ENCODE measurements around the gene SLC26A8. TPM values are rescaled to one million over a fixed set of nuclear protein-coding genes. Genes with fewer than 3 reads are reported as not detected.

Gene SLC26A8
- total RNA-seq, 1 experiment from 2014 or later = not detected

DNA sequence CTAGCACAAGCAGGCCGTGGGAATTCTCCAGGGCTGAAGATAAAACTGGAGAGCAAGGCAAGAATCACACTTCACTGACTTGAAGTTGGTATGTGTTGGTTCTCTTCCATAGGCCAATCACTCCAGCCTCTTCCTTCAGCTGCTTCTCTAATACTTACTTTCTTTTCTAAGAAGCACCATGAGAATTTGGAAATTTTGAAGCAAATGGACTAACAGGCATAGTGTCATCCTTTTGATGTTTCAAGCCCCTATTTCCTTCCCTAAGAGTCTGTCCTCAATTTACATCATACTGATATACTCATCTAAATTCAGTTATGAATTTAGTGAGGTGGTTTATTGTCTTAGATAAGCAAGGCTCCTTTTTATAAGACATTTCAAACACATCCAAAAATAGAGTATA lies 24.0 kb downstream of the SLC26A8 start:
- Histone ChIP-seq H3K9ac (ENCODE audit: low read length) (no peak overlapping the region), H3K4me3 (replicated peaks in 1 of 2; ENCODE audit: low read depth in 1 of 2, low read length in 2 of 2) (no peak overlapping the region), H4K20me1 (ENCODE audit: insufficient read depth) (no peaks in the 10 kb centered on the region), H3K36me3 (ENCODE audit: control insufficient read depth in 1 of 2, insufficient read depth in 2 of 2, low read length in 2 of 2) (no peaks in the 10 kb centered on the region), H2AFZ (ENCODE audit: low read depth, low read length, poor library complexity, severe bottlenecking) (no peak overlapping the region), H3K9me3 (ENCODE audit: control insufficient read depth in 1 of 2, insufficient read depth in 1 of 2, low read depth in 1 of 2, low read length in 2 of 2) (no peaks in the 10 kb centered on the region), H3K27me3 (ENCODE audit: insufficient read depth, low read length) (peaks cover 4% of the 10 kb centered on the region; the same call in 1 of the 2 replicates), H3K9me2 (ENCODE audit: insufficient read depth) (no peaks in the 10 kb centered on the region), H3K27ac (ENCODE audit: low read depth, low read length) (no peak overlapping the region), H3K4me1 (ENCODE audit: control insufficient read depth in 1 of 2, insufficient read depth in 2 of 2, low read length in 2 of 2) (no peaks in the 10 kb centered on the region), H3K4me2 (ENCODE audit: low read length) (no peak overlapping the region), H3K79me2 (ENCODE audit: insufficient read depth, low read length) (no peaks in the 10 kb centered on the region)
- intact Hi-C loops (cut with micrococcal nuclease) = no loop called here
- POLR2A ChIA-PET = no interaction called here
- RAD21 ChIA-PET (ENCODE audit: low non-redundant PET in 1 of 2, low total read pairs in 2 of 2, uncharacterized antibody in 2 of 2, unreplicated experiment in 2 of 2) = no interaction called here
- ATAC-seq (no peak), DNase-seq (ENCODE audit: low read depth, low spot score) (no peak)
- TF ChIP-seq SP1 (IDR thresholded peaks at IDR 0.05; ENCODE audit: low read depth) (no peak), YY1 (IDR thresholded peaks at IDR 0.05; ENCODE audit: extremely low read depth, insufficient replicate concordance, low read depth, low read length) (no peak), POLR2AphosphoS5 (IDR thresholded peaks at IDR 0.05; ENCODE audit: low read depth, low read length) (no peak), EGR1 (IDR thresholded peaks at IDR 0.05; ENCODE audit: low read depth) (no peak), EZH2 (IDR thresholded peaks at IDR 0.05) (no peak), EZH2phosphoT487 (IDR thresholded peaks at IDR 0.05; ENCODE audit: borderline replicate concordance) (no peak), SRF (IDR thresholded peaks at IDR 0.05; ENCODE audit: low read depth) (no peak), CEBPB (IDR thresholded peaks at IDR 0.05; ENCODE audit: low read depth) (no peak), SIN3A (IDR thresholded peaks at IDR 0.05; ENCODE audit: low read depth) (no peak), RAD21 (IDR thresholded peaks at IDR 0.05; ENCODE audit: low read depth) (no peak), TCF7L2 (IDR thresholded peaks at IDR 0.05; ENCODE audit: borderline replicate concordance, extremely low read depth, insufficient read depth, insufficient read length) (no peak)
- TF ChIP-seq, protein P1, sequence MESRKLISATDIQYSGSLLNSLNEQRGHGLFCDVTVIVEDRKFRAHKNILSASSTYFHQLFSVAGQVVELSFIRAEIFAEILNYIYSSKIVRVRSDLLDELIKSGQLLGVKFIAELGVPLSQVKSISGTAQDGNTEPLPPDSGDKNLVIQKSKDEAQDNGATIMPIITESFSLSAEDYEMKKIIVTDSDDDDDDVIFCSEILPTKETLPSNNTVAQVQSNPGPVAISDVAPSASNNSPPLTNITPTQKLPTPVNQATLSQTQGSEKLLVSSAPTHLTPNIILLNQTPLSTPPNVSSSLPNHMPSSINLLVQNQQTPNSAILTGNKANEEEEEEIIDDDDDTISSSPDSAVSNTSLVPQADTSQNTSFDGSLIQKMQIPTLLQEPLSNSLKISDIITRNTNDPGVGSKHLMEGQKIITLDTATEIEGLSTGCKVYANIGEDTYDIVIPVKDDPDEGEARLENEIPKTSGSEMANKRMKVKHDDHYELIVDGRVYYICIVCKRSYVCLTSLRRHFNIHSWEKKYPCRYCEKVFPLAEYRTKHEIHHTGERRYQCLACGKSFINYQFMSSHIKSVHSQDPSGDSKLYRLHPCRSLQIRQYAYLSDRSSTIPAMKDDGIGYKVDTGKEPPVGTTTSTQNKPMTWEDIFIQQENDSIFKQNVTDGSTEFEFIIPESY (IDR thresholded peaks at IDR 0.05; ENCODE audit: extremely low read depth, insufficient replicate concordance, low read length) = no peak
- TF ChIP-seq, protein P2, sequence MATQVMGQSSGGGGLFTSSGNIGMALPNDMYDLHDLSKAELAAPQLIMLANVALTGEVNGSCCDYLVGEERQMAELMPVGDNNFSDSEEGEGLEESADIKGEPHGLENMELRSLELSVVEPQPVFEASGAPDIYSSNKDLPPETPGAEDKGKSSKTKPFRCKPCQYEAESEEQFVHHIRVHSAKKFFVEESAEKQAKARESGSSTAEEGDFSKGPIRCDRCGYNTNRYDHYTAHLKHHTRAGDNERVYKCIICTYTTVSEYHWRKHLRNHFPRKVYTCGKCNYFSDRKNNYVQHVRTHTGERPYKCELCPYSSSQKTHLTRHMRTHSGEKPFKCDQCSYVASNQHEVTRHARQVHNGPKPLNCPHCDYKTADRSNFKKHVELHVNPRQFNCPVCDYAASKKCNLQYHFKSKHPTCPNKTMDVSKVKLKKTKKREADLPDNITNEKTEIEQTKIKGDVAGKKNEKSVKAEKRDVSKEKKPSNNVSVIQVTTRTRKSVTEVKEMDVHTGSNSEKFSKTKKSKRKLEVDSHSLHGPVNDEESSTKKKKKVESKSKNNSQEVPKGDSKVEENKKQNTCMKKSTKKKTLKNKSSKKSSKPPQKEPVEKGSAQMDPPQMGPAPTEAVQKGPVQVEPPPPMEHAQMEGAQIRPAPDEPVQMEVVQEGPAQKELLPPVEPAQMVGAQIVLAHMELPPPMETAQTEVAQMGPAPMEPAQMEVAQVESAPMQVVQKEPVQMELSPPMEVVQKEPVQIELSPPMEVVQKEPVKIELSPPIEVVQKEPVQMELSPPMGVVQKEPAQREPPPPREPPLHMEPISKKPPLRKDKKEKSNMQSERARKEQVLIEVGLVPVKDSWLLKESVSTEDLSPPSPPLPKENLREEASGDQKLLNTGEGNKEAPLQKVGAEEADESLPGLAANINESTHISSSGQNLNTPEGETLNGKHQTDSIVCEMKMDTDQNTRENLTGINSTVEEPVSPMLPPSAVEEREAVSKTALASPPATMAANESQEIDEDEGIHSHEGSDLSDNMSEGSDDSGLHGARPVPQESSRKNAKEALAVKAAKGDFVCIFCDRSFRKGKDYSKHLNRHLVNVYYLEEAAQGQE (IDR thresholded peaks at IDR 0.05; ENCODE audit: low read depth) = no peak
- TF ChIP-seq, protein P3, sequence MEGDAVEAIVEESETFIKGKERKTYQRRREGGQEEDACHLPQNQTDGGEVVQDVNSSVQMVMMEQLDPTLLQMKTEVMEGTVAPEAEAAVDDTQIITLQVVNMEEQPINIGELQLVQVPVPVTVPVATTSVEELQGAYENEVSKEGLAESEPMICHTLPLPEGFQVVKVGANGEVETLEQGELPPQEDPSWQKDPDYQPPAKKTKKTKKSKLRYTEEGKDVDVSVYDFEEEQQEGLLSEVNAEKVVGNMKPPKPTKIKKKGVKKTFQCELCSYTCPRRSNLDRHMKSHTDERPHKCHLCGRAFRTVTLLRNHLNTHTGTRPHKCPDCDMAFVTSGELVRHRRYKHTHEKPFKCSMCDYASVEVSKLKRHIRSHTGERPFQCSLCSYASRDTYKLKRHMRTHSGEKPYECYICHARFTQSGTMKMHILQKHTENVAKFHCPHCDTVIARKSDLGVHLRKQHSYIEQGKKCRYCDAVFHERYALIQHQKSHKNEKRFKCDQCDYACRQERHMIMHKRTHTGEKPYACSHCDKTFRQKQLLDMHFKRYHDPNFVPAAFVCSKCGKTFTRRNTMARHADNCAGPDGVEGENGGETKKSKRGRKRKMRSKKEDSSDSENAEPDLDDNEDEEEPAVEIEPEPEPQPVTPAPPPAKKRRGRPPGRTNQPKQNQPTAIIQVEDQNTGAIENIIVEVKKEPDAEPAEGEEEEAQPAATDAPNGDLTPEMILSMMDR (IDR thresholded peaks at IDR 0.05 in 2 of 3, conservative IDR thresholded peaks at IDR 0.05 in 1 of 3; ENCODE audit: borderline replicate concordance in 1 of 3, insufficient read depth in 1 of 3, low read depth in 2 of 3, low read length in 2 of 3) = no peak
- CTCF ChIA-PET = no interaction called here
- no TSS peak for BruUV-seq (replicated peaks)

All from HCT116 (cell line).